ENCODE data around the gene MYF5. TPM values are rescaled to one million over a fixed set of nuclear protein-coding genes. Genes with fewer than 3 reads are reported as not detected.

Gene MYF5
- total and polyA plus RNA-seq, 10 of the 15 experiments (the other 5 are each of a cell fraction or from before 2014, with no cell fraction given), result not detected

- H2AFZ ChIP-seq (ENCODE audit: control insufficient read depth, low read depth, low read length), result no peak overlapping the region
- ATAC-seq (peak; percentile 47), DNase-seq (ENCODE audit: low read depth, low spot score) (no peak), FAIRE-seq (no peak)
- ChIA-PET RAD21 (ENCODE audit: unreplicated experiment) (interaction anchor here (1.3 kb wide), 1 partner anchor 289 kb away, joined by 3 read pairs; no protein-coding TSS in a partner anchor), POLR2A (no interaction called here), SMC1A (ENCODE audit: uncharacterized antibody, unreplicated experiment) (interaction anchor here (0.5 to 2.0 kb wide), 7 partner anchors 12 to 346 kb away, joined by 3 to 7 read pairs (median 5); no protein-coding TSS in a partner anchor), CTCF (interaction anchor here (0.7 to 2.8 kb wide), 5 partner anchors 17 to 1937 kb away, joined by 3 to 16 read pairs (median 3); no protein-coding TSS in a partner anchor)
- no peaks in the 10 kb centered on the region for H3K9me3 ChIP-seq (replicated peaks; ENCODE audit: control insufficient read depth, insufficient read depth, low read length)
- H3K27me3 ChIP-seq (replicated peaks in 1 of 2; ENCODE audit: control insufficient read depth in 2 of 2, insufficient read depth in 2 of 2, low read length in 1 of 2), result no peaks in the 10 kb centered on the region
- no TSS peak for BruUV-seq (replicated peaks)
- no peaks in the 10 kb centered on the region for H4K20me1 ChIP-seq (ENCODE audit: control insufficient read depth, insufficient read depth)
- H3K79me2 ChIP-seq (ENCODE audit: control insufficient read depth, insufficient read depth, low read length), result no peaks in the 10 kb centered on the region
- in situ Hi-C loops (cut with MboI), result loop anchor here (10.0 kb wide), 1 partner anchor 287 kb away; no protein-coding TSS in a partner anchor
- H3K4me2 ChIP-seq (ENCODE audit: control insufficient read depth, insufficient read depth), result no peak overlapping the region
- intact Hi-C loops (cut with micrococcal nuclease; ENCODE audit: unreplicated experiment), result loop anchor here (5.0 to 10.0 kb wide), 2 partner anchors 175 to 567 kb away; partner anchors contain the start of gene LIN7A
- TF ChIP-seq MEF2A (IDR thresholded peaks at IDR 0.05; ENCODE audit: insufficient read depth, low read depth, low read length), result no peak
- peak; percentile 26; the same call in 1 of the 2 replicates for TF ChIP-seq RUNX3 (IDR thresholded peaks at IDR 0.05; ENCODE audit: low read length)
- H3K4me1 ChIP-seq (ENCODE audit: control insufficient read depth, insufficient read depth, low read length), result no peaks in the 10 kb centered on the region
- no peaks in the 10 kb centered on the region for H3K36me3 ChIP-seq (ENCODE audit: control insufficient read depth in 2 of 2, insufficient read depth in 2 of 2, low read length in 1 of 2)
- no peak overlapping the region for H3K4me3 ChIP-seq
- H3K27ac ChIP-seq (ENCODE audit: control insufficient read depth, insufficient read depth), result no peak overlapping the region
- 18% methylated on average over 5 of the region's 5 CpGs for WGBS (ENCODE audit: insufficient coverage, insufficient replicate concordance, low lambda C conversion rate, missing lambda C conversion rate)
- H3K9ac ChIP-seq (ENCODE audit: control insufficient read depth, insufficient read depth, low read length), result no peak overlapping the region
Observed at GRCh38 chr12:80761838-80762237, 45.1 kb downstream of the MYF5 start.

- ATAC-seq (peak; percentile 21; the same call in 2 of the 3 replicates), DNase-seq (ENCODE audit: low read depth, low spot score) (no peak), FAIRE-seq (no peak)
- WGBS (ENCODE audit: insufficient coverage, insufficient replicate concordance, low lambda C conversion rate, missing lambda C conversion rate), result 11% methylated on average over 4 of the region's 4 CpGs
- ChIA-PET SMC1A (ENCODE audit: uncharacterized antibody, unreplicated experiment) (interaction anchor here (0.7 to 1.4 kb wide), 4 partner anchors 48 to 350 kb away, joined by 3 to 4 read pairs (median 4); no protein-coding TSS in a partner anchor), RAD21 (ENCODE audit: unreplicated experiment) (interaction anchor here (1.0 to 1.8 kb wide), 2 partner anchors 75 to 290 kb away, joined by 3 to 5 read pairs; no protein-coding TSS in a partner anchor), CTCF (interaction anchor here (0.6 to 2.8 kb wide), 13 partner anchors 12 to 494 kb away, joined by 3 to 16 read pairs (median 5); no protein-coding TSS in a partner anchor), POLR2A (no interaction called here)
- Histone ChIP-seq H4K20me1 (ENCODE audit: control insufficient read depth, insufficient read depth) (no peaks in the 10 kb centered on the region), H2AFZ (ENCODE audit: control insufficient read depth, low read depth, low read length) (no peak overlapping the region), H3K4me2 (ENCODE audit: control insufficient read depth, insufficient read depth) (no peak overlapping the region), H3K4me3 (no peak overlapping the region), H3K9me3 (replicated peaks; ENCODE audit: control insufficient read depth, insufficient read depth, low read length) (no peaks in the 10 kb centered on the region; the same call in 2 of the 3 replicates), H3K4me1 (ENCODE audit: control insufficient read depth, insufficient read depth, low read length) (no peaks in the 10 kb centered on the region), H3K36me3 (ENCODE audit: control insufficient read depth in 2 of 2, insufficient read depth in 2 of 2, low read length in 1 of 2) (no peaks in the 10 kb centered on the region), H3K27me3 (replicated peaks in 1 of 2; ENCODE audit: control insufficient read depth in 2 of 2, insufficient read depth in 2 of 2, low read length in 1 of 2) (no peaks in the 10 kb centered on the region), H3K9ac (ENCODE audit: control insufficient read depth, insufficient read depth, low read length) (no peak overlapping the region), H3K27ac (ENCODE audit: control insufficient read depth, insufficient read depth) (no peak overlapping the region), H3K79me2 (ENCODE audit: control insufficient read depth, insufficient read depth, low read length) (no peaks in the 10 kb centered on the region)
- intact Hi-C loops (cut with micrococcal nuclease; ENCODE audit: unreplicated experiment) (loop anchor here (1.0 to 10.0 kb wide), 4 partner anchors 173 to 569 kb away; partner anchors contain the start of gene LIN7A), in situ Hi-C loops (cut with MboI) (loop anchor here (10.0 kb wide), 1 partner anchor 289 kb away; no protein-coding TSS in a partner anchor)
- BruUV-seq (replicated peaks), result no TSS peak
- TF ChIP-seq PBX3 (IDR thresholded peaks at IDR 0.05; ENCODE audit: insufficient replicate concordance, low read depth, low read length), result no peak
- no peak for TF ChIP-seq MTA2 (IDR thresholded peaks at IDR 0.05; ENCODE audit: low read depth)
- TF ChIP-seq DPF2 (IDR thresholded peaks at IDR 0.05), result no peak
- no peak for TF ChIP-seq ZNF217 (IDR thresholded peaks at IDR 0.05)
- TF ChIP-seq EP300 (IDR thresholded peaks at IDR 0.05; ENCODE audit: borderline replicate concordance in 1 of 2, control insufficient read depth in 1 of 2, low read depth in 2 of 2, low read length in 2 of 2), result no peak
- TF ChIP-seq SREBF1 (IDR thresholded peaks at IDR 0.05; ENCODE audit: low read length), result no peak
- TF ChIP-seq TAF1 (IDR thresholded peaks at IDR 0.05; ENCODE audit: borderline replicate concordance, low read depth, low read length), result no peak
- TF ChIP-seq SPI1 (IDR thresholded peaks at IDR 0.05; ENCODE audit: borderline replicate concordance, insufficient read depth, low read depth, low read length), result no peak
- TF ChIP-seq MLLT1 (IDR thresholded peaks at IDR 0.05), result no peak
- no peak for TF ChIP-seq CHD4 (IDR thresholded peaks at IDR 0.05)
Observed at GRCh38 chr12:80763874-80764273, 47.2 kb downstream of the MYF5 start.

Data from GM12878 (cell line).